Hindlimb muscle (tissue), 1 donor: ENCODE data around the gene CTCFL. TPM values are rescaled to one million over a fixed set of nuclear protein-coding genes. Genes with fewer than 3 reads are reported as not detected.
"Not testable (repeated sequence)": the region's sequence is repeated elsewhere in the genome, so short reads cannot be mapped to it uniquely, and the experiment has no call there.

Experiments
- DNase-seq: peaks from one replicate; pipeline ENCODE4 v3.0.0-alpha.2; 2013
- polyA plus RNA-seq: library from polyadenylated mRNA; unstranded; fragments of 120-200 nt; gene quantifications from one replicate; pipeline ENCODE4 v1.2.1, GENCODE V29; 2013; ENCODE audit not compliant: insufficient read length

The CTCFL gene
- polyA plus RNA-seq, 1 donor = 0.21 TPM

DNA sequence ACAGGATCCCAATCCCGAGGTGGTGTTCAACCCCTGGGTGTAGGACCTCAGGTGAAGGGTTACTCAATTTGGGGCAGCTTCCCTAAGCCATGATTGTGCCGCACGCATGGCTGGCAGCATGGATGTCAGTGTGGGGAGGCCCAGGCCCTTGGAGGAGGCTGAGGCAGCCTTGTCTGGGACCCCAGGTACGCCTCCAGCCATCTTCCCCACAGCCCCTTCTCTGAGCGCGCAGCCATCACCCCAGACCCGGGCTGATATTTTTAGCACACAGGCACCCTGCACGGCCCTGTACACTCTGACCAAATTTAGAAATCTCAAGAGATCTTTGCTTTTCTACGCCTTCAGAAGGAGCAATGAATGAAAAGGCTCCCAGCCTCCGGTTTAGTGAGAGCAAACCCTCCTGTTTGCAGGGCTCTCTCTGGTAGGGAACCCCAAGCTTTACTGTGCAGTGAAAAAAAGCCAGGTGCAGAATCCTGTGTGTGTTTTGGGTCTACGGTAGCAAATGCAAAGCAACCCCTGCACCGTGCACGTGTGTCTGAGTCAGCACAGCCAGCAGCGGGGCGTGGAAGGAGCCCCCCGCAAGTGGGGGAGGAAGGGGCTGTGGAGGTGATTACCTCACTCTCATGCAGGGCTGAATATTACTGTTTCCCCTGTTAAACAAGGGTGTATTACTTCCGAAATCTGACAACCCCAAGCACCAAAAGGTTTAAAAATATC lies 44.3 kb downstream of the CTCFL start:
- no peak for DNase-seq

- DNase-seq = no peak
These were observed 45.7 kb downstream of the CTCFL start for GRCh38 chr20:57479196-57479595.

GRCh38 chr20:57478176-57478575 lies 46.8 kb downstream of the CTCFL start:
- no peak for DNase-seq

GRCh38 chr20:57476641-57477461 lies 48.1 kb downstream of the CTCFL start:
- no peak for DNase-seq

- DNase-seq = no peak
These were observed 48.8 kb downstream of the CTCFL start for GRCh38 chr20:57476084-57476526.

DNA sequence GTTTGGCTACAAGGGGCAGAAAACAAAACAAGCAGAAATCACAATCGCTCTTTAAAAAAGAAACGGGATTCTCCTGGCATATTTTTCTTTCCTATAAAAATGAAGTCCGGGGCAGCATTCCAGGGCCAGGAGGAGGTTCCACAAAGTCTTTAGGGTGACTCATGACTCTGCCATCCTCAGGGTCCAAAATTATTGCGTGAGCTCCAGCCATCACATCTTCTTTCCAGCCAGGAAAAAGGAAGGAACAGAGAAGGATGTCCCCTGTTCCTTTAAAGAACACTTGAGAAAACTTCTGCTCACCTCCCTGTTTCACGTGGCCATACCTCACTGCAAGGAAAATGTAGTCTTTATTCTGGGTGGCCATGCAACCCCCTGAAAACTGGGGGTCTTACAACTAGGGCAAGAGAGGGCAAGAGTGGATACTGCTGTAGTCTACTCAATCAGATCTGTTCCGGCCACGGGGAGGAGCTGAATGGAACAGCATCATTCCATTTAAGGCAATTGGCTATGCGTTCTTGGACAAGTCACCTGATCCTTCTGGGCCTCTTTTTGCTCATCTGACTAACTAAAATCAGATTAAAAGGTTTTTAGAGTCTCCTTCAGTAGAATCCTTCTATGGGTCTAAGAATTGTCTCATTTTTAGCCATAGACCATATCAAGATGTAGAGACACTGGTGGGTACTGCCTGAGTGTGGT lies 49.4 kb downstream of the CTCFL start:
- no peak for DNase-seq

- no peak for DNase-seq
These were observed 50.1 kb downstream of the CTCFL start for GRCh38 chr20:57474816-57475215.

- no peak for DNase-seq
These were observed 50.7 kb downstream of the CTCFL start for GRCh38 chr20:57474205-57474604.

DNA sequence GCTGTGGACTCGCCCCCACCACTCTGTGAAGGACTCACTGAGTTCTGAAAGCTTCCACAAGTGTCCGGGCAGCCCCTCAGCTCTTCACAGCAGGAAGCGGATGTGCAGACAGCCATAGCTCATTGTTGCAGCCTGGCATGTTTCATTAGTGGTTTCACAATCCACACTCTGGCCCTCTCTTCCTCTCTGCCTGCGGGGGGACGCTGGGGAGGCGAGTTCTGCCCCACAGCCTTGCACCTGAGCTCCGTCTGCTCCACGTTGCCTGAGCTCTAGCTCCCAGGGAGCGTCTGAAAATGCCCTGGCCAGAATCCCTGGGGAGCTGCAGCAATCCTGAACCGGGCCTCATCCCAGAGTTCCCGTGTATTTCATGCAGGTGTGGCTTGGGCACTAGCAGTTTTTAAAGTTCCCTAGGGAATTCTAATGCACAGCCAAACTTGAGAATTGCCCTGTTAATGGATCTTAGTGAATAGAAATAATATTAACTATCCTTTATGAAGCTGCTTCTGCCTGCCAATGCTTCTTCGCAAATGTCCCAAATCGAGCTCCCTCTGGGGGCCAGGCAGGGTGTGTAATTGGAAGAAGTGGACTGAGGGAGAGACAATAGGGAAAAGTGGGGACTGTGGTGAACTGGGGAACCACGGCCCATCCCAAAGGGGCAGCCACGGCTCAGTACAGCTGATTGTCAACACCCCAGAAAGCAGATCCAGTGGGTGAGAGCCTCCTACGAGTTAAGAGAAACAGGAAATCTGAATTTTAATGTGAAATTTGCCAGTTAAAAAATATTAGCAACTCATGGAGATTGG lies 51.5 kb downstream of the CTCFL start:
- no peak for DNase-seq

DNA sequence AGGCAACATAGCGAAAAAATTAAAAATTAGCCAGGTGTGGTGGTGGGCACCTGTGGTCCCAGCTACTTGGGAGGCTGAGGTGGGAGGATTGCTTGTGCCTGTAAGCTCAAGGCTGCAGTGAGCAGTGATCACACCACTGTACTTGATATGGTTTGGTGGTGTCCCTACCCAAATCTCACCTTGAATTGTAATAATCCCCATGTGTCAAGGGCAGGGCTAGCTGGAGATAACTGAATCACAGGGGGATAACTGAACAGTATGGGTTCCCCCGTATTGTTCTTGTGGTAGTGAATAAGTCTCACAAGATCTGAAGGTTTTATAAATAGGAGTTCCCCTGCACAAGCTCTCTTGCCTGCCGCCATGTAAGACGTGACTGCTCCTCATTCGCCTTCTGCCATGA lies 52.5 kb downstream of the CTCFL start:
- DNase-seq = not testable (repeated sequence)

- DNase-seq = no peak
These were observed 53.2 kb downstream of the CTCFL start for GRCh38 chr20:57471496-57472372.

GRCh38 chr20:57470666-57471495 lies 54.1 kb downstream of the CTCFL start:
- no peak for DNase-seq

DNA sequence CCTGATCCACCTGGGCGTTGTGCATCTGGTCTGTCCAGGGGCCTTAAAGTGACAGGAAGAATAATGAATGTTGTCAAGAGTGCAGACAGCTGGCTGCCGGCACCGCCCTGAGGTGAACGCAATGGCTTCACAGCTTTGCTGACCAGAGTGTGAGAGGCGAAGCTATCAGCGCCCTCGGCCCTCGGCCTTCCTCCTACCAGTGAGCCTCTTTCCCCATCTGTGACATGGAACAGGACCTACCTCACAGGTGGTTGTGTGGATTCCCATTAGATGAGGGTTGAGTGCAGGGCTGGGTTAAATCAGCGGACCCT lies 54.8 kb downstream of the CTCFL start:
- no peak for DNase-seq

DNA sequence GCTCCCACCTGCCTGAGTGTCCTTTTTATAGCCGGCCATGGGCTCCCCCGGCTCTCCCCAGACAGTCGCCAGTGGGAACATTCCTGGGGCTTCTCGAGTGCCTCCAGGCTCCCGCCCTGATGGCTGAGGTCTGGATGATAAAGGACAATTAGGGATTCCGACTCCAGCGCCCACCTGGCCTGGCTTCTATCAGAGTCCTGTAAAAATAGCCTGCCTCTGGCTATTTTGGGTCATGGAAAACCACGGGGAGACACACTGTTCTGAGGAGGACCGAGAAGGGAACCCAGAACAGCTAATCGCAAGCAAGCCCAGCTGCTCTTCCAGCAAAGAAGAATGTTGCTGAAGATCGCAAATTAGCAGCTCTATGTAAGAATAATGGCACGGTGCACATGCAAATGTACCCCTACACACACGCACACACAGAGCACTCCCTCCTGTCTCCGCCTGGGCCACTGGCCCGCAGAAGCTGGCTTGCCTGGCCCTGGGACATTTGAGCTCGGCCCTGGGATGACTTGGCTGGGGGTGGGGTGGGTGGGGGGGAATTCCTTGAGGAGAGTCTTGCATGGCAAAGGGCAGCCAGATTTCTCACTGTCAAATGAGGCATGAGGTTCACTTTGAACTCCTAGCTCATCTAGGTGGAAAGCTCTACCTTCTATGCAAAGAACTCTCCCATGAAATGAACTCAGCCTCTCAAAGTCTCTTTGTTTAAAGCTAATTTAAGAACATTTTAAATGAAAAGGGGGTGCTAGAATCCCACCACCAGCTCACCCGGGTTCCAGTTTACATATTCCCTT lies 55.3 kb downstream of the CTCFL start:
- DNase-seq = no peak

DNA sequence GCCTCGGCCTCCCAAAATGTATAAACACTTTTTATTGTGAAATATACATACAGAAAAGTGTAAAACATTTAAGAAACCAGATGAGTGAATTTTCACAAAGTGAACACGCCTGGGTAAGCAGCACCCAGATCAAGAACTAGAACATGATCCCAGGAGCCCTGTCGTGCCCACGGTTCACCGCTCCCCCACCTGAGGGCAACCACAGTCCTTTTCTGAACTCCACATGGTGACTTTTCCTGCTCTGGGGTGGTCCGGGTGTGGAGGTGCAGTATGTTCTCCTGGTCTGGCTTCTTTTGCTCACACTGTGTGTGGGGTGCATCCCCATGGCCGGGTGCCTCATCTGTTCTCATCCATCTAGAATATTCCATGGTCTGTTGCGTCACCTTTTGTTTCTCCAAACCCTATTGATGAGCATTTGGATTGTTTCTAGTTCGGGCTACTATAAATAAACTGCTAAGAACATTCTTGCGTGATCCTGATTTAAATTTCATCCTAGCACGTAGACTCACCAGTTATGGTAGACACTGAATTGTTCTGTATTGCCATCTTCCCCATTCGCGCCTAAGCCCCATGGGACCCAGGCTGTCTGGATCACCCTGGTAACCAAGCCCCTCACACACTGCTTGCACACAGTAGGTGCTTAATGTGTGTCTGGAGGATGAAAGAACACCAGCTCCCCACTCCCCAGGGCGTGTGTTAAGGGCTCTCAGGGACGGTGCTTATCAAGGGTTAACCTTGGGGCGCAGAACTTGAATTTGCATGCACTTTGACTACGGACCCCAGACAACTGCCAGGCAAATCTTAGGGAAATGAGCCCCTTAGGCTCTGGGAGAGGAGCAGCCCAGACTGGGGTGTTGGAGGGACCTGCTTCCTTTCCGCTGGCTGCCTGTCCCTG lies 56.2 kb downstream of the CTCFL start:
- DNase-seq = no peak

DNA sequence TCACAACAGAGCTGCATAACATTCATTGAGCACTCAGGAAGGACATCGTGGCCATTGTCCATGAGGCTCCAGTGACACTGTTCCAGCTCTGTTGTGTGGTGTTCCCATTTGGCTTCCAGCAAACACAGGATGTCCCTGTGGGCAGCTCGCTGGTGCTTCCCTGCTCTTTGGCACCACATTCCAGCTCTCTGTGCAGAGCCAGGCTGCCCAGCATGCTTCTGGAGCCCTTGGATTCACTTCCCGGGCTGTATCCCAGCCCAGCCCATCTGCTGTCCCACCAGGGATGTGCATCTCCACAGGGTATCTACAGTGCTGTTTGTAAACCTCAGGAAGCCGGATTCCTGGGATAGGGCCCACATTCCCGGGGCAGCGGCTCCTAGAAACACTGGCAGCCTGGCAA lies 57.2 kb downstream of the CTCFL start:
- no peak for DNase-seq

- DNase-seq = no peak
These were observed 59.0 kb downstream of the CTCFL start for GRCh38 chr20:57465943-57466342.

DNA sequence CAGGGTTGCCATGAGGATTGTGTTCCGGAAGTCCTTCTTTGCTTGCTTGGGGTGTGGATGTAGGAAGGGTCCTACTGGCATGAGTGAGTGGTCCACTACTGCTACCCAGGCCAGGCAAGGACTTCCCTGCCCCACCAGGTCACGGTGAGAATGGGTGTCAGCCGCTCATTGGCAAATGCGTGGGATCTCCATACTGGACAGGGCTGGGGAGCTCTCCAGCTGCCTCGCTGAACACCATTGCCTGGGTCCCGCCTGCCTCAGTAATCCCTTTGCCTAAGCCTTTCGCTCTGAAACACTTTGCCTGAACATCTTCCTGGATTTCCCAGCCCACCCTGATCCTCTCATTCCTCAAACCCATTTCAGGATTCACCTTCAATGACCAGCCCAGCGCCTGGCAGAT lies 59.5 kb downstream of the CTCFL start:
- no peak for DNase-seq
